Dendritic cell treated with granulocyte-macrophage colony-stimulating factor and Interleukin-4, amounts not matched to agents 40 ng/mL and 50 ng/mL, for 4 days (primary cell): Measurements from ENCODE around the gene SHISA4.
A peak's percentile ranks its signal among the peaks of the same experiment; 100 is the strongest.

Source experiments
- H3K27ac Mint-ChIP-seq: one replicate; pipeline ENCODE4 v1.8.0; 2022; ENCODE audit warnings: mild to moderate bottlenecking, mixed read lengths
- H3K27me3 Mint-ChIP-seq: one replicate; pipeline ENCODE4 v1.8.0; 2022; ENCODE audit warnings: mild to moderate bottlenecking, mixed read lengths
- H3K36me3 Mint-ChIP-seq: one replicate; pipeline ENCODE4 v1.8.0; 2022; ENCODE audit warnings: low read depth, mixed read lengths
- H3K4me1 Mint-ChIP-seq: one replicate; pipeline ENCODE4 v1.8.0; 2022; ENCODE audit warnings: low read depth, mixed read lengths
- H3K4me3 Mint-ChIP-seq: one replicate; pipeline ENCODE4 v1.8.0; 2022; ENCODE audit warnings: mild to moderate bottlenecking, moderate library complexity, mixed read lengths
- H3K9me3 Mint-ChIP-seq: one replicate; pipeline ENCODE4 v1.8.0; 2022; ENCODE audit warnings: mixed read lengths
- intact Hi-C: fragments of 100-400 bp; cut with micrococcal nuclease; formaldehyde crosslinking; loops from one replicate; pipeline ENCODE4 v1.15.0; 2022

The SHISA4 gene

GRCh38 chr1:201914456-201915235 lies 25.9 kb downstream of the SHISA4 start:
- Mint-ChIP-seq H3K4me3 (no peak overlapping the region), H3K27me3 (peaks cover 14% of the 10 kb centered on the region), H3K9me3 (no peaks in the 10 kb centered on the region), H3K27ac (no peak overlapping the region), H3K4me1 (no peaks in the 10 kb centered on the region), H3K36me3 (no peaks in the 10 kb centered on the region)
- intact Hi-C loops: no loop called here

GRCh38 chr1:201916649-201917249 lies 28.1 kb downstream of the SHISA4 start:
- Mint-ChIP-seq H3K4me1 (no peaks in the 10 kb centered on the region), H3K27ac (no peak overlapping the region), H3K4me3 (no peak overlapping the region), H3K36me3 (no peaks in the 10 kb centered on the region), H3K9me3 (peaks cover under 1% of the 10 kb centered on the region), H3K27me3 (peaks cover 14% of the 10 kb centered on the region)
- intact Hi-C loops: no loop called here

- no peak overlapping the region for H3K4me3 Mint-ChIP-seq
- H3K27ac Mint-ChIP-seq: no peak overlapping the region
- no peaks in the 10 kb centered on the region for H3K36me3 Mint-ChIP-seq
- intact Hi-C loops: no loop called here
- no peaks in the 10 kb centered on the region for H3K4me1 Mint-ChIP-seq
- peaks cover 8% of the 10 kb centered on the region for H3K9me3 Mint-ChIP-seq
- peaks cover 15% of the 10 kb centered on the region for H3K27me3 Mint-ChIP-seq
These were observed 28.8 kb downstream of the SHISA4 start for GRCh38 chr1:201917362-201918033.

GRCh38 chr1:201918343-201918742 lies 29.6 kb downstream of the SHISA4 start:
- intact Hi-C loops: no loop called here
- no peaks in the 10 kb centered on the region for H3K4me1 Mint-ChIP-seq
- peaks cover 15% of the 10 kb centered on the region for H3K27me3 Mint-ChIP-seq
- no peak overlapping the region for H3K27ac Mint-ChIP-seq
- no peaks in the 10 kb centered on the region for H3K36me3 Mint-ChIP-seq
- no peak overlapping the region for H3K4me3 Mint-ChIP-seq
- H3K9me3 Mint-ChIP-seq: peaks cover 9% of the 10 kb centered on the region

- H3K27me3 Mint-ChIP-seq: peaks cover 12% of the 10 kb centered on the region
- no peak overlapping the region for H3K27ac Mint-ChIP-seq
- intact Hi-C loops: no loop called here
- no peaks in the 10 kb centered on the region for H3K36me3 Mint-ChIP-seq
- H3K9me3 Mint-ChIP-seq: peaks cover 9% of the 10 kb centered on the region
- no peaks in the 10 kb centered on the region for H3K4me1 Mint-ChIP-seq
- no peak overlapping the region for H3K4me3 Mint-ChIP-seq
These were observed 33.4 kb downstream of the SHISA4 start for GRCh38 chr1:201921952-201922558.

GRCh38 chr1:201925301-201925567 lies 36.5 kb downstream of the SHISA4 start:
- H3K4me1 Mint-ChIP-seq: no peaks in the 10 kb centered on the region
- H3K27ac Mint-ChIP-seq: no peak overlapping the region
- H3K36me3 Mint-ChIP-seq: no peaks in the 10 kb centered on the region
- no peak overlapping the region for H3K4me3 Mint-ChIP-seq
- H3K9me3 Mint-ChIP-seq: peaks cover 9% of the 10 kb centered on the region
- intact Hi-C loops: no loop called here
- peaks cover 7% of the 10 kb centered on the region for H3K27me3 Mint-ChIP-seq

GRCh38 chr1:201925981-201926645 lies 37.4 kb downstream of the SHISA4 start:
- H3K9me3 Mint-ChIP-seq: peaks cover 9% of the 10 kb centered on the region
- H3K27ac Mint-ChIP-seq: no peak overlapping the region
- H3K27me3 Mint-ChIP-seq: peaks cover 7% of the 10 kb centered on the region
- no peak overlapping the region for H3K4me3 Mint-ChIP-seq
- intact Hi-C loops: no loop called here
- H3K36me3 Mint-ChIP-seq: no peaks in the 10 kb centered on the region
- no peaks in the 10 kb centered on the region for H3K4me1 Mint-ChIP-seq

GRCh38 chr1:201928266-201928665 lies 39.6 kb downstream of the SHISA4 start:
- Mint-ChIP-seq H3K4me3 (no peak overlapping the region), H3K4me1 (no peaks in the 10 kb centered on the region), H3K9me3 (no peaks in the 10 kb centered on the region), H3K27me3 (peaks cover 6% of the 10 kb centered on the region), H3K27ac (no peak overlapping the region), H3K36me3 (no peaks in the 10 kb centered on the region)
- intact Hi-C loops: no loop called here

- Mint-ChIP-seq H3K36me3 (no peaks in the 10 kb centered on the region), H3K9me3 (no peaks in the 10 kb centered on the region), H3K4me3 (no peak overlapping the region), H3K27me3 (peaks cover 15% of the 10 kb centered on the region), H3K4me1 (no peaks in the 10 kb centered on the region), H3K27ac (no peak overlapping the region)
- intact Hi-C loops: no loop called here
These were observed 41.4 kb downstream of the SHISA4 start for GRCh38 chr1:201930137-201930536.

GRCh38 chr1:201930803-201931202 lies 42.1 kb downstream of the SHISA4 start:
- intact Hi-C loops: no loop called here
- H3K9me3 Mint-ChIP-seq: no peaks in the 10 kb centered on the region
- no peaks in the 10 kb centered on the region for H3K4me1 Mint-ChIP-seq
- no peak overlapping the region for H3K4me3 Mint-ChIP-seq
- peaks cover 13% of the 10 kb centered on the region for H3K27me3 Mint-ChIP-seq
- H3K27ac Mint-ChIP-seq: no peak overlapping the region
- H3K36me3 Mint-ChIP-seq: no peaks in the 10 kb centered on the region

GRCh38 chr1:201933840-201934430 lies 45.2 kb downstream of the SHISA4 start:
- peaks cover 14% of the 10 kb centered on the region for H3K27me3 Mint-ChIP-seq
- intact Hi-C loops: no loop called here
- H3K27ac Mint-ChIP-seq: no peak overlapping the region
- no peaks in the 10 kb centered on the region for H3K9me3 Mint-ChIP-seq
- H3K4me1 Mint-ChIP-seq: peaks cover 10% of the 10 kb centered on the region
- no peaks in the 10 kb centered on the region for H3K36me3 Mint-ChIP-seq
- no peak overlapping the region for H3K4me3 Mint-ChIP-seq

GRCh38 chr1:201937624-201938213 lies 49.0 kb downstream of the SHISA4 start:
- H3K9me3 Mint-ChIP-seq: no peaks in the 10 kb centered on the region
- H3K27ac Mint-ChIP-seq: peak overlapping the region; percentile 61
- H3K4me3 Mint-ChIP-seq: no peak overlapping the region
- H3K27me3 Mint-ChIP-seq: peaks cover 17% of the 10 kb centered on the region
- no peaks in the 10 kb centered on the region for H3K36me3 Mint-ChIP-seq
- peaks cover 10% of the 10 kb centered on the region for H3K4me1 Mint-ChIP-seq
- intact Hi-C loops: no loop called here

GRCh38 chr1:201938440-201939035 lies 49.8 kb downstream of the SHISA4 start:
- intact Hi-C loops: no loop called here
- Mint-ChIP-seq H3K36me3 (no peaks in the 10 kb centered on the region), H3K27me3 (peaks cover 20% of the 10 kb centered on the region), H3K4me1 (peaks cover 10% of the 10 kb centered on the region), H3K9me3 (no peaks in the 10 kb centered on the region), H3K27ac (peak overlapping the region; percentile 61), H3K4me3 (no peak overlapping the region)
